Fibroblast of lung (primary cell): ENCODE data around the gene HCFC1. TPM values are rescaled to one million over a fixed set of nuclear protein-coding genes. Genes with fewer than 3 reads are reported as not detected.

Experiments used
- DNase-seq, 2 donors: peaks; one replicate each; pipeline versions ENCODE4 v3.0.0 to v3.0.0-alpha.2; 2010; ENCODE audit warnings: low read depth in 2 of 2
- H2AFZ ChIP-seq: 2 replicates; pipeline ENCODE4 v1.5.1; 2012; ENCODE audit warnings: low read length, control low read depth, inconsistent platforms
- H3K27ac ChIP-seq: 2 replicates; pipeline ENCODE4 v1.5.1; 2011; ENCODE audit warnings: low read length, control low read depth; ENCODE audit not compliant: insufficient read depth
- H3K27me3 ChIP-seq: 2 replicates; pipeline ENCODE4 v1.5.1; 2011; ENCODE audit warnings: mild to moderate bottlenecking, low read length; ENCODE audit not compliant: control insufficient read depth, insufficient read depth
- H3K36me3 ChIP-seq: 2 replicates; pipeline ENCODE4 v1.5.1; 2011; ENCODE audit warnings: low read length; ENCODE audit not compliant: control insufficient read depth, insufficient read depth
- H3K4me1 ChIP-seq: 2 replicates; pipeline ENCODE4 v1.5.1; 2011; ENCODE audit warnings: low read length; ENCODE audit not compliant: control insufficient read depth, insufficient read depth; ENCODE audit errors: extremely low read depth
- H3K4me2 ChIP-seq: 2 replicates; pipeline ENCODE4 v1.5.1; 2011; ENCODE audit warnings: low read length, control low read depth; ENCODE audit not compliant: insufficient read depth; ENCODE audit errors: extremely low read depth
- H3K4me3 ChIP-seq, 4 experiments: fragments of 200-600 bp in 1 of 4; sonication (generic) in 1 of 4; replicated peaks in 1 of 4; 2 replicates each; pipeline ENCODE4 v1.5.1; 2011 to 2016; ENCODE audit warnings: low read length in 4 of 4, low read depth in 3 of 4, mild to moderate bottlenecking in 3 of 4, control low read depth in 2 of 4, inconsistent platforms in 1 of 4, mixed read lengths in 1 of 4; ENCODE audit not compliant: insufficient read depth in 1 of 4; ENCODE audit errors: control extremely low read depth in 1 of 4
- H3K79me2 ChIP-seq: 2 replicates; pipeline ENCODE4 v1.5.1; 2012; ENCODE audit warnings: mild to moderate bottlenecking, low read length, inconsistent platforms; ENCODE audit not compliant: control insufficient read depth, insufficient read depth
- H3K9ac ChIP-seq: 2 replicates; pipeline ENCODE4 v1.5.1; 2011; ENCODE audit warnings: mild to moderate bottlenecking, low read length, control low read depth; ENCODE audit not compliant: insufficient read depth
- H3K9me3 ChIP-seq: 2 replicates; pipeline ENCODE4 v1.5.1; 2012; ENCODE audit warnings: low read depth, low read length; ENCODE audit not compliant: control insufficient read depth, insufficient read depth
- H4K20me1 ChIP-seq: 2 replicates; pipeline ENCODE4 v1.5.1; 2011; ENCODE audit warnings: low read length; ENCODE audit not compliant: control insufficient read depth, insufficient read depth; ENCODE audit errors: extremely low read depth
- CTCF ChIP-seq, 2 donors: IDR thresholded peaks in 1 of 2; conservative IDR thresholded peaks in 1 of 2; 1 replicate in 1 of 2; 2 replicates in 1 of 2; pipeline ENCODE4 v1.5.1; 2011 to 2012; ENCODE audit warnings: low read length in 2 of 2, control low read depth in 1 of 2, inconsistent platforms in 1 of 2, low read depth in 1 of 2, mild to moderate bottlenecking in 1 of 2
- EZH2 ChIP-seq: IDR thresholded peaks from 2 replicates; pipeline ENCODE4 v1.5.1; 2012; ENCODE audit warnings: low read length, control low read depth, mild to moderate bottlenecking; ENCODE audit errors: missing control alignments
- polyA plus RNA-seq, 2 donors: library from polyadenylated mRNA; depleted of rRNA in 1 of 2; stranded (reverse) in 1 of 2; unstranded in 1 of 2; fragments of >200 nt; gene quantifications; 2 replicates each; pipeline ENCODE4 v1.2.1, GENCODE V29; 2011 to 2012; ENCODE audit warnings: missing spikeins in 1 of 2
- total RNA-seq: library from RNA; depleted of rRNA; stranded (reverse); fragments of >200 nt; gene quantifications from 2 replicates; pipeline ENCODE4 v1.2.1, GENCODE V29; 2014

HCFC1 gene
- total and polyA plus RNA-seq, 2 donors (not counting 1 experiment from before 2014, with no cell fraction given), result 3.0 to 10.2 TPM

GRCh38 chrX:153929576-153929975, 42.0 kb downstream of the HCFC1 start:
- Histone ChIP-seq H3K4me1 (peaks cover 5% of the 10 kb centered on the region), H3K9ac (no peak overlapping the region), H3K79me2 (peaks cover 16% of the 10 kb centered on the region), H3K4me2 (no peak overlapping the region), H3K36me3 (peaks cover 10% of the 10 kb centered on the region), H4K20me1 (no peaks in the 10 kb centered on the region), H3K27me3 (no peaks in the 10 kb centered on the region), H3K4me3 (no peak overlapping the region), H3K27ac (no peak overlapping the region), H3K9me3 (no peaks in the 10 kb centered on the region), H2AFZ (no peak overlapping the region)
- DNase-seq, result no peak
- TF ChIP-seq CTCF (conservative IDR thresholded peaks at IDR 0.05 in 1 of 2, IDR thresholded peaks at IDR 0.05 in 1 of 2; ENCODE audit: low read depth in 1 of 2, low read length in 2 of 2) (no peak), EZH2 (no peak)

GRCh38 chrX:153928846-153929245, 42.8 kb downstream of the HCFC1 start:
- H3K27me3 ChIP-seq, result no peaks in the 10 kb centered on the region
- H3K4me2 ChIP-seq, result no peak overlapping the region
- H3K4me1 ChIP-seq, result peaks cover 5% of the 10 kb centered on the region
- no peak for DNase-seq
- H3K36me3 ChIP-seq, result peaks cover 10% of the 10 kb centered on the region
- H3K79me2 ChIP-seq, result peaks cover 9% of the 10 kb centered on the region
- H2AFZ ChIP-seq, result no peak overlapping the region
- no peak for TF ChIP-seq EZH2
- TF ChIP-seq CTCF (conservative IDR thresholded peaks at IDR 0.05 in 1 of 2, IDR thresholded peaks at IDR 0.05 in 1 of 2; ENCODE audit: low read depth in 1 of 2, low read length in 2 of 2), result no peak
- no peaks in the 10 kb centered on the region for H4K20me1 ChIP-seq
- no peak overlapping the region for H3K4me3 ChIP-seq
- no peaks in the 10 kb centered on the region for H3K9me3 ChIP-seq
- H3K27ac ChIP-seq, result no peak overlapping the region
- no peak overlapping the region for H3K9ac ChIP-seq

- peaks cover 5% of the 10 kb centered on the region for H3K4me1 ChIP-seq
- no peaks in the 10 kb centered on the region for H3K27me3 ChIP-seq
- H3K9me3 ChIP-seq, result no peaks in the 10 kb centered on the region
- H3K36me3 ChIP-seq, result peaks cover 10% of the 10 kb centered on the region
- peak; percentile 97 to 98 for DNase-seq
- H3K4me2 ChIP-seq, result peak overlapping the region; percentile 92
- H4K20me1 ChIP-seq, result no peaks in the 10 kb centered on the region
- peaks cover 4% of the 10 kb centered on the region for H3K79me2 ChIP-seq
- peak overlapping the region; percentile 88 for H3K27ac ChIP-seq
- peak overlapping the region; percentile 83 for H3K9ac ChIP-seq
- H2AFZ ChIP-seq, result no peak overlapping the region
- H3K4me3 ChIP-seq, result peak overlapping the region; percentile 47 to 67 (median 56)
- TF ChIP-seq CTCF (conservative IDR thresholded peaks at IDR 0.05 in 1 of 2, IDR thresholded peaks at IDR 0.05 in 1 of 2; ENCODE audit: low read depth in 1 of 2, low read length in 2 of 2), result peak in 1 of 2 donors; percentile 6
- no peak for TF ChIP-seq EZH2
Measured at GRCh38 chrX:153927922-153928760, 43.5 kb downstream of the HCFC1 start.
